Cardiac muscle cell (in vitro differentiated cells and primary cell): Measurements from ENCODE around the gene ANKRD17. TPM values are rescaled to one million over a fixed set of nuclear protein-coding genes. Genes with fewer than 3 reads are reported as not detected.
A peak's percentile ranks its signal among the peaks of the same experiment; 100 is the strongest.

Source experiments
- DNase-seq, 2 donors: peaks; one replicate each; pipeline versions ENCODE4 v3.0.0 to v3.0.0-alpha.2; 2010 to 2017; ENCODE audit warnings: low read depth in 1 of 2, low spot score in 1 of 2
- H3K27ac ChIP-seq: fragments of 200-600 bp; sonication (generic); 2 replicates; pipeline ENCODE4 v1.5.1; 2016
- H3K27me3 ChIP-seq: fragments of 200-600 bp; sonication (generic); 2 replicates; pipeline ENCODE4 v1.6.0; 2016; ENCODE audit warnings: control low read depth
- H3K36me3 ChIP-seq: fragments of 200-600 bp; sonication (generic); 2 replicates; pipeline ENCODE4 v1.5.1; 2016; ENCODE audit warnings: control low read depth
- H3K4me1 ChIP-seq: fragments of 200-600 bp; sonication (generic); 2 replicates; pipeline ENCODE4 v1.8.1; 2017; ENCODE audit warnings: low read depth, mild to moderate bottlenecking, mixed run types
- H3K4me3 ChIP-seq: fragments of 200-600 bp; sonication (generic); 2 replicates; pipeline ENCODE4 v1.5.1; 2016; ENCODE audit warnings: mild to moderate bottlenecking
- H3K9me3 ChIP-seq: fragments of 200-600 bp; sonication (generic); 2 replicates; pipeline ENCODE4 v1.5.1; 2017; ENCODE audit warnings: low read depth, mild to moderate bottlenecking, control low read depth
- CTCF ChIP-seq: IDR thresholded peaks from 2 replicates; pipeline ENCODE4 v1.5.1; 2012; ENCODE audit warnings: low read depth, mild to moderate bottlenecking, low read length
- polyA plus RNA-seq: library from polyadenylated mRNA; unstranded; fragments of >200 nt; fragmentation: Nextera tagmentation; extraction: Ambion mirVana; gene quantifications from 2 replicates; pipeline ENCODE4 v1.2.1, GENCODE V29; 2016
- total RNA-seq: library from RNA; depleted of rRNA; stranded (reverse); fragments of >200 nt; gene quantifications from 2 replicates; pipeline ENCODE4 v1.2.3, GENCODE V29; 2016

The ANKRD17 gene
- total and polyA plus RNA-seq, 2 experiments from 2014 or later: 38.9 to 60.1 TPM

- no peak overlapping the region for H3K27ac ChIP-seq
- TF ChIP-seq CTCF: no peak
- no peaks in the 10 kb centered on the region for H3K27me3 ChIP-seq
- peaks cover 61% of the 10 kb centered on the region for H3K36me3 ChIP-seq
- no peak overlapping the region for H3K4me3 ChIP-seq
- H3K4me1 ChIP-seq: no peaks in the 10 kb centered on the region
- H3K9me3 ChIP-seq: no peaks in the 10 kb centered on the region
- DNase-seq: no peak
Observed at GRCh38 chr4:73133784-73134183, 124.8 kb downstream of the ANKRD17 start.

GRCh38 chr4:73131281-73131680, 127.3 kb downstream of the ANKRD17 start:
- Histone ChIP-seq H3K27me3 (no peaks in the 10 kb centered on the region), H3K27ac (peak overlapping the region; percentile 46), H3K4me1 (peaks cover 3% of the 10 kb centered on the region), H3K36me3 (peaks cover 61% of the 10 kb centered on the region), H3K4me3 (no peak overlapping the region), H3K9me3 (no peaks in the 10 kb centered on the region)
- no peak for TF ChIP-seq CTCF
- no peak for DNase-seq

- no peaks in the 10 kb centered on the region for H3K27me3 ChIP-seq
- peaks cover 56% of the 10 kb centered on the region for H3K36me3 ChIP-seq
- no peaks in the 10 kb centered on the region for H3K9me3 ChIP-seq
- peaks cover 3% of the 10 kb centered on the region for H3K4me1 ChIP-seq
- H3K4me3 ChIP-seq: no peak overlapping the region
- no peak for TF ChIP-seq CTCF
- H3K27ac ChIP-seq: no peak overlapping the region
- no peak for DNase-seq
Observed at GRCh38 chr4:73129319-73129718, 129.3 kb downstream of the ANKRD17 start.

GRCh38 chr4:73127839-73128453, 130.7 kb downstream of the ANKRD17 start:
- peak; percentile 17 for TF ChIP-seq CTCF
- H3K4me3 ChIP-seq: no peak overlapping the region
- peak; percentile 4 to 32 for DNase-seq

GRCh38 chr4:73109493-73109892, 149.1 kb downstream of the ANKRD17 start:
- H3K36me3 ChIP-seq: peaks cover 49% of the 10 kb centered on the region
- no peaks in the 10 kb centered on the region for H3K4me1 ChIP-seq
- no peak for TF ChIP-seq CTCF
- no peak overlapping the region for H3K4me3 ChIP-seq
- H3K9me3 ChIP-seq: no peaks in the 10 kb centered on the region
- peak overlapping the region; percentile 22 for H3K27ac ChIP-seq
- no peaks in the 10 kb centered on the region for H3K27me3 ChIP-seq
- no peak for DNase-seq

More at GRCh38 chr4:73127839-73128453, 130.7 kb downstream of the ANKRD17 start:
- H3K27me3 ChIP-seq: no peaks in the 10 kb centered on the region
- peaks cover 58% of the 10 kb centered on the region for H3K36me3 ChIP-seq
- no peaks in the 10 kb centered on the region for H3K9me3 ChIP-seq
- H3K4me1 ChIP-seq: peaks cover 3% of the 10 kb centered on the region
- peak overlapping the region; percentile 48 for H3K27ac ChIP-seq
